Left renal pelvis (tissue), 4 donors: ENCODE measurements around the gene TIMM10B. TPM values are rescaled to one million over a fixed set of nuclear protein-coding genes. Genes with fewer than 3 reads are reported as not detected.

ENCODE experiments used
- DNase-seq, 4 donors: peaks; one replicate each; pipeline ENCODE4 v3.0.0-alpha.2; 2013; ENCODE audit warnings: low read depth in 4 of 4, low spot score in 3 of 4
- polyA plus RNA-seq, 4 donors: library from polyadenylated mRNA; unstranded; fragments of 120-200 nt; gene quantifications; one replicate each; pipeline ENCODE4 v1.2.1, GENCODE V29; 2013; ENCODE audit not compliant: insufficient read length in 4 of 4

TIMM10B gene
- polyA plus RNA-seq, 4 donors, result 25.5 to 39.3 (median 38.4) TPM

GRCh38 chr11:6468712-6469495 lies 12.4 kb upstream of the TIMM10B start:
- peak; percentile 85 to 89 (median 87) for DNase-seq

DNA sequence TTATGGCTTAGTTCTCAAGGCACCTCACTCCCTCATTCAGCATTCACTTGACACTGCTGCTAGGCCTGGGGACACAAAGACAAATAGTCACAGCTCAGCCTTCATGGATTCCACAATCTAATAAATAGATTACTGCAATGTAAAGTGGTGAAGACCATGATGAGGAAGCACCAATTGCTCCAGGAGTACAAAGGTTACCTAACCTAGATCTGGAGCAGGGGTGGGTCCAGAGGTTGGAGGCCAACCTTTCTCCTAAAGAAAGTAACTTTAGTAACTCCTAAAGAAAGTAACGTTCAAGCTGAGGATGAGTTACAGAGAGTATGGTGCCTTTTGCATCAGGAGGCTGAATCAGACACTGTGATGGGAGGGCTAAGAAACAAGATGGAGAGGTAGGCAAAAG lies 11.7 kb upstream of the TIMM10B start:
- DNase-seq, result no peak

- DNase-seq, result no peak
Observed at GRCh38 chr11:6472934-6473333, 8.4 kb upstream of the TIMM10B start.

- DNase-seq, result peak; percentile 63 to 77 (median 77)
Observed at GRCh38 chr11:6473451-6474412, 7.6 kb upstream of the TIMM10B start, which contains the start of gene TRIM3. TSS of gene TRIM3 (minus strand) at chr11:6473941. CDS start at chr11:6465695, 8,246 bp downstream.

DNA sequence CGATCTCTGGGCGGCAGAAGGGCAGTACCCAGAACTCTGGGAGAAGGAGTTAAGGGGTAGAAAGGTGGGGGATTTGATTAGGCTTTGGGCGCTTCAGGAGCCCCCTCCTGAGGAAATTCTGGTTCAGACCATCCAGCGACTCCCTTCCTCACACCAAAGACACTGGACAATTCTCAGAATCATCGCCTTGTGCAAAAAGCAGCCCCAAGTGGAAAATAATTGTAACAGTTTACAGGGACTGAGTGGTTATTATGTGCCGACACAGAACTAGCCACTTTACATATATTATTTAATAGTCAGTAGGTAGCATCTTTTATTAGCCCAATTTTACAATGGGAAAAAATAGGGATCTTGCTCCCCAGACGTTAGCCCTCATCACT lies 6.9 kb upstream of the TIMM10B start:
- DNase-seq, result no peak

GRCh38 chr11:6474806-6475500 lies 6.3 kb upstream of the TIMM10B start:
- no peak for DNase-seq

DNA sequence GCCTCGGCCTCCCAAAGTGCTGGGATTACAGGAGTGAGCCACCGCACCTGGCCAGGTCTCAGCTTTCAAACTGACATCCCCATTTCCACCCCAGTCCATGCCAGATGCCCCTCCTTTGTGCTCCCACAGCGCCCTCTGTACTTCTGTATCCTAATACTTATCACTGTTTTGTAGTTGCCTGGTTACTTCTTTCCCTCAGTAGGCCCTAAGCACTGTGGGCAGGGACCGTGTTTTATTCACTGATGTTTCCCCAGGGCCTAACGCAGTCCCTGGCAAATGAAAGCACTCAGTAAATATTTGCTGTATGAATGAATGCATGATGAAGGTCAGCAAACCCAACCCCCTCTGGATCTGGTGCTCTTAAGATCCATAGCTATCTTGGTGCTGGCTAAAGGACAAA lies 5.4 kb upstream of the TIMM10B start:
- no peak for DNase-seq

DNA sequence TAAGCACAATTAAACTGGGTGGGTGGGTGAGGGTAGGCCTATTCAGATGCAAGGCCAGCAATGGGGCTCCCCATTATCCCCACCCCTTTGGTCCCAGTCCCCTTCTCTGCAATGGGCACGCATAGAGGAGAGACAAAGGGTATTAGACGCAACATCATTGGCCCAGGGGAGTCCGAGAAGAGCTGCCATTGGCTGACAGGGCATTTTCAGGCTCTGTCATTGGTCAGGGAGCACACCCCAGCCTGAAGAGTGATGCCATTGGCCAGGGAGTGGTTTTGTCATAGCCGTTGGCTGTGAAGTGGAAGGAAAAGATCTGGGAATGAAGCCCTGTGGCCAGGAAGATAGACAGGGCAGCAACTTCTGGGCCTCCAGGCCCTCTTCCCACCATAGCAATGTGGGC lies 4.7 kb upstream of the TIMM10B start:
- DNase-seq, result no peak

- DNase-seq, result no peak
Observed at GRCh38 chr11:6480299-6480914, 894 bp upstream of the TIMM10B start.

- DNase-seq, result no peak
Observed at GRCh38 chr11:6481924-6482275, 599 bp downstream of the TIMM10B start.

- no peak for DNase-seq
Observed at GRCh38 chr11:6482441-6482840, 1.1 kb downstream of the TIMM10B start.

DNA sequence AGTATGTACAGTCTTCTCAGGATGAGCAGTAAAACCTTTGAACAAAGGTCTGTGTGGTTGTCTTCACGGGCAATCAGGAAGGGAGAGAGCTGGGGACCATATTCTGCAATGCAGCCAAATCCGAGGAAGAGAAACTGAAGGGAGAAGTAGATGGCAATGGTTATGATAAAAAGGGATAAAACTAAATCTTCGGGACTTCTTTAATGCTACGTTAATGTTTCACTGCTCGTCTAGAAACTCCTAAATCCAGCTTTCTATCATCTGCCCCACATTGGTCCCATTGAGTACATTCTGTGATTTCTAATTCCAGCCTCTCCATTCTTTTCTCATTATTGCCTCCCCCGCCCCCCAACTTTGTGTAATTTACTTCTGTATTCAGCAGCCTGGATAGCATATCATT lies 1.7 kb downstream of the TIMM10B start:
- no peak for DNase-seq

GRCh38 chr11:6485661-6486060 lies 4.4 kb downstream of the TIMM10B start:
- DNase-seq, result no peak

DNA sequence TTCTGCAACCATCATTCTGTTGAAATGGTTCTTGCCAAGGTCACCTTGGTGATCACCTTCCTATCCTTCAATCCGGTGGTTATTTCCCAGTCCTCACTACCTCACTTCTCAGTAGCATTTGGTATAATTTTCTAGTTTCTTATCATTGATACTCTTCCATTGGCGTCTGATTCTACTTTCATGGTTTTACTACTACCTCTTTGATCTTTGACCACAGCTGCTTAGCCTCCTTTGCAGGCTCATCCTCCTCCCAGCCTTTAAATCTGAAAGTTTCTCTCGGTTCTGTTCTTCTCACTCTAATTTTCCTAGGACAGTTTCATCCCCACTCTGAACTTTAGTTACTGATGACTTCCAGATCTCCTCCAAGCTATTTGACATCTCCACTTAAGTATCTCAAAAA lies 5.0 kb downstream of the TIMM10B start:
- DNase-seq, result no peak

DNA sequence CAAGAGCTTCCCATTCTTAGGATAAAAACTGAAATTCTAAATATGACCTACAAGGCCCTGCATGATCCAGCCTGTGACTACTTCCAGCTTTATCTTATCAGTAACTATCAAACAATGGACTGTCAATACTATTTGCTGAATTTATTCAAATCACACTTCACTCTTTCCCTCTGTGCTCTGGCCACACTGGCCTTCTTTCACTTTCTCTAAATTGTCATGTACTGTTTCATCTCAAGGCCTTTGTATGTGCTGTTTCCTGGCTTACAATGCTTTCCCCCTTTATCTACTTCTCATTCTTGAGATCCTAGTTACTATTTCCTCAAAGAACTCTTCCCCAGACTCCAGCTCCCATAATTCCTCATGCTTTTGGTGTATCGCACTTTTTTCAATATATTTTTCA lies 5.6 kb downstream of the TIMM10B start:
- no peak for DNase-seq

DNA sequence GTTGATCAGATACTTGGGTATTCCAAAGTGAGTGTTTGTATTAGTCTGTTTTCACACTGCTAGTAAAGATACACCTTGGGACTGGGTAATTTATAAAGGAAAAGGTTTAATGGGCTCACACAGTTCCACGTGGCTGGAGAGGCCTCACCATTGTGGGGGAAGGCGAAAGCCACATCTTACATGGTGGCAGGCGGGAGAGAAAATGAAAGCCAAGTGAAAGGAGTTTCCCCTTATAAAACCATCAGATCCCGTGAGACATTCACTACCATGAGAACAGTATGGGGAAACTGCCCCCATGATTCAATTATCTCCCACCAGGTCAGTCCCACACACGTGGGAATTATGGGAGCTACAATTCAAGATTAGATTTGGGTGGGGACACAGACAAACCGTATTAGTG lies 7.0 kb downstream of the TIMM10B start:
- DNase-seq, result no peak

GRCh38 chr11:6488821-6489220 lies 7.5 kb downstream of the TIMM10B start:
- DNase-seq, result no peak

DNA sequence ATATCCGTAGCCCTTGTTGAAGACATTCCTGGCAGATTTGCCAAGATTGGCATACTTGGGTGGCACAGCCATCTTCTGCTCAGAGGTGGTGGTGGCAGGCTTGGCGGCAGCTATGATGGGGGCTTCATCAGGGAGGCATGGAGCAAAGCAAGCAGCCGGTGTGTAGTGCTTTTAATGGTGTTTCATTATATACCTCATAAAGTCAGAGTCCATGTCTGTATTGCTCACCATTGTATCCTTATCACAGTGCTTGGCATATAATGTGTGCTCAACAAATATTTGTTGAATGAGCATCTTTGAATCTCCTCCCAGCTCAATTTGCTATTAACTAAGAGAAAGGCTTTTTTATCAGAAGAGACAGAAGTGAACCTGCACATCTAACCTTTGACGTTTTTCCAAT lies 8.0 kb downstream of the TIMM10B start:
- no peak for DNase-seq

- no peak for DNase-seq
Observed at GRCh38 chr11:6497069-6497839, 16.0 kb downstream of the TIMM10B start, which contains the start of gene DNHD1. TSS of gene DNHD1 (plus strand) at chr11:6497280. CDS start at chr11:6498216, 936 bp downstream.

DNA sequence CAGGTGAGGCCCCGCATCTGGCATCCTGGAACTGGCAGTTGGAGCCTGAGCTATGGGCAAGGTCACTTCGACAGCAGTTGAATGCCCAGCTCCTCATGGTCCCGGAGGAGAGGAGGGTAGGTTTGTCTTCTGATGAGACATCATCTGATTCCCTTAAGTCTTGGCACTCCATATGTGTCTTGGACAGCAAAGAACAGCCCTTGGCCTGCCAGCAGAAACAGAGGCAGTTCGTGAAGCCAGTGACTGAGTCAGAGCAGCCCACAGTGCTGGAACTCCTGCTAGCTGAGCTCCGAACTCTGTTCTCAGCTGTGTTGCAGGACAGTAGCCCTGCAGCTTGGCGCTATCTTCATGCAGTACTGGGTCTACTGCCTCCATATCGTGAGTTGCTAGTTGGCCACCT lies 16.8 kb downstream of the TIMM10B start:
- no peak for DNase-seq
